Measurements from ENCODE around the gene SHH. TPM values are rescaled to one million over a fixed set of nuclear protein-coding genes. Genes with fewer than 3 reads are reported as not detected.
A peak's percentile ranks its signal among the peaks of the same experiment; 100 is the strongest.

Gene SHH
- total and polyA plus RNA-seq, 2 of the 4 experiments (the other 2 are of a cell fraction): under 0.01 to 0.03 TPM

DNA sequence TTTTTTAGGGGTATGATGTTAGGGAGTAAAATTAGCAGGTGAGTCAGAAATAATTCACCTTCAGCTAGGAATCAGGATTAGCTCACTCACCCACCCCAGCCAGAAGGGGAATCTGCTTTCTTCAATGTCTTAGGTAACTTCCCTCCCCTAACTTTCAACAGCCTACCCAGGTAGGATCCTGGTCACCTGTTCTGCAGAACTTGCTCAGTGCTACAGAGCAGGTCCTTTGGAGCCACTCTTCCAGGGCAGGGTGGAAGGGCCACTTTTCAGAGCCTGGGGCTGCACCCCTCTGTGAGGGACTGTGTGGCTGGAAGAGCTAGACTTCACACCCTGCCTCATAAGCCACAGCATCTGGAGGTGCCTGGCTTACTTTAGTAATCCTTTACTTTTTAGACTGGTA, 58.1 kb downstream of the SHH start:
- no peak overlapping the region for H3K27ac ChIP-seq (ENCODE audit: insufficient read depth, low read length)
- in situ Hi-C loops (cut with MboI; ENCODE audit: low sequenced_read_pairs): loop anchor here (10.0 to 25.0 kb wide), 2 partner anchors 149 to 367 kb away; no protein-coding TSS in a partner anchor
- no peak overlapping the region for H2AK9ac ChIP-seq (replicated peaks; ENCODE audit: low read depth, low read length, poor library complexity)
- no peak overlapping the region for H4K8ac ChIP-seq (ENCODE audit: low read depth in 2 of 2, low read length in 2 of 2)
- H3K56ac ChIP-seq (ENCODE audit: extremely low read depth, insufficient read depth, low read length): no peak overlapping the region
- TF ChIP-seq CEBPB (IDR thresholded peaks at IDR 0.05; ENCODE audit: low read depth, low read length) (no peak), RAD21 (IDR thresholded peaks at IDR 0.05; ENCODE audit: low read length) (no peak), FOS (IDR thresholded peaks at IDR 0.05; ENCODE audit: low read depth, low read length) (no peak), CHD1 (IDR thresholded peaks at IDR 0.05; ENCODE audit: low read depth, low read length) (no peak), NFE2L2 (IDR thresholded peaks at IDR 0.05; ENCODE audit: low read depth, low read length) (no peak), BHLHE40 (IDR thresholded peaks at IDR 0.05; ENCODE audit: low read depth, low read length) (no peak), MAZ (IDR thresholded peaks at IDR 0.05; ENCODE audit: borderline replicate concordance, low read depth, low read length) (no peak)
- TF ChIP-seq, protein P1, sequence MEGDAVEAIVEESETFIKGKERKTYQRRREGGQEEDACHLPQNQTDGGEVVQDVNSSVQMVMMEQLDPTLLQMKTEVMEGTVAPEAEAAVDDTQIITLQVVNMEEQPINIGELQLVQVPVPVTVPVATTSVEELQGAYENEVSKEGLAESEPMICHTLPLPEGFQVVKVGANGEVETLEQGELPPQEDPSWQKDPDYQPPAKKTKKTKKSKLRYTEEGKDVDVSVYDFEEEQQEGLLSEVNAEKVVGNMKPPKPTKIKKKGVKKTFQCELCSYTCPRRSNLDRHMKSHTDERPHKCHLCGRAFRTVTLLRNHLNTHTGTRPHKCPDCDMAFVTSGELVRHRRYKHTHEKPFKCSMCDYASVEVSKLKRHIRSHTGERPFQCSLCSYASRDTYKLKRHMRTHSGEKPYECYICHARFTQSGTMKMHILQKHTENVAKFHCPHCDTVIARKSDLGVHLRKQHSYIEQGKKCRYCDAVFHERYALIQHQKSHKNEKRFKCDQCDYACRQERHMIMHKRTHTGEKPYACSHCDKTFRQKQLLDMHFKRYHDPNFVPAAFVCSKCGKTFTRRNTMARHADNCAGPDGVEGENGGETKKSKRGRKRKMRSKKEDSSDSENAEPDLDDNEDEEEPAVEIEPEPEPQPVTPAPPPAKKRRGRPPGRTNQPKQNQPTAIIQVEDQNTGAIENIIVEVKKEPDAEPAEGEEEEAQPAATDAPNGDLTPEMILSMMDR (conservative IDR thresholded peaks at IDR 0.05; ENCODE audit: low read depth, low read length): no peak
- TF ChIP-seq, protein P2, sequence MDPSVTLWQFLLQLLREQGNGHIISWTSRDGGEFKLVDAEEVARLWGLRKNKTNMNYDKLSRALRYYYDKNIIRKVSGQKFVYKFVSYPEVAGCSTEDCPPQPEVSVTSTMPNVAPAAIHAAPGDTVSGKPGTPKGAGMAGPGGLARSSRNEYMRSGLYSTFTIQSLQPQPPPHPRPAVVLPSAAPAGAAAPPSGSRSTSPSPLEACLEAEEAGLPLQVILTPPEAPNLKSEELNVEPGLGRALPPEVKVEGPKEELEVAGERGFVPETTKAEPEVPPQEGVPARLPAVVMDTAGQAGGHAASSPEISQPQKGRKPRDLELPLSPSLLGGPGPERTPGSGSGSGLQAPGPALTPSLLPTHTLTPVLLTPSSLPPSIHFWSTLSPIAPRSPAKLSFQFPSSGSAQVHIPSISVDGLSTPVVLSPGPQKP (IDR thresholded peaks at IDR 0.05; ENCODE audit: borderline replicate concordance, low read depth, low read length): no peak
- H3K4me3 ChIP-seq (ENCODE audit: insufficient read depth, low read depth, low read length): no peak overlapping the region
- no peak overlapping the region for H3K9ac ChIP-seq (ENCODE audit: low read depth, low read length)
- H3K79me1 ChIP-seq (ENCODE audit: low read depth in 1 of 2, low read length in 2 of 2): peaks cover 19 to 59% of the 10 kb centered on the region in 2 experiments
- dilution Hi-C loops (cut with HindIII; ENCODE audit: low sequenced_read_pairs, unreplicated experiment): no loop called here
- H4K91ac ChIP-seq (ENCODE audit: insufficient read depth, low read depth, low read length): no peak overlapping the region
- H3K4me1 ChIP-seq (ENCODE audit: control insufficient read depth, insufficient read depth, low read length): 0 out of 2 replicates have a peak, but pooled peaks cover 2% of the 10 kb centered on the region
- H2AFZ ChIP-seq (replicated peaks; ENCODE audit: low read length, poor library complexity): no peak overlapping the region
- BruUV-seq (replicated peaks): no TSS peak
- H3K27me3 ChIP-seq (ENCODE audit: control insufficient read depth, insufficient read depth, low read length): no peaks in the 10 kb centered on the region
- intact Hi-C loops (cut with micrococcal nuclease): no loop called here
- H3K9me3 ChIP-seq (ENCODE audit: control insufficient read depth, insufficient read depth, low read length): no peaks in the 10 kb centered on the region
- H2BK5ac ChIP-seq (ENCODE audit: low read depth, low read length, poor library complexity, severe bottlenecking): no peak overlapping the region
- H2BK15ac ChIP-seq (ENCODE audit: low read depth, low read length): no peak overlapping the region
- no peak for ATAC-seq (ENCODE audit: low read depth)
- ChIA-PET CTCF (interaction anchor here (0.7 to 1.0 kb wide), 2 partner anchors 17 to 157 kb away, joined by 3 read pairs; no protein-coding TSS in a partner anchor), POLR2A (ENCODE audit: unreplicated experiment) (no interaction called here)
- no peak overlapping the region for H3K4ac ChIP-seq (ENCODE audit: low read depth, low read length)
- H3K18ac ChIP-seq (ENCODE audit: low read depth, low read length): no peak overlapping the region
- H2BK120ac ChIP-seq (ENCODE audit: low read depth, low read length): no peak overlapping the region
- peaks cover 5% of the 10 kb centered on the region; the same call in 1 of the 2 replicates for H3K36me3 ChIP-seq (ENCODE audit: control insufficient read depth, insufficient read depth, low read length)
- no peak overlapping the region for H4K5ac ChIP-seq (ENCODE audit: low read depth, low read length)
- H2BK20ac ChIP-seq (ENCODE audit: low read depth, low read length): no peak overlapping the region
- H3K9me1 ChIP-seq (ENCODE audit: insufficient read depth, low read length): peaks cover 12% of the 10 kb centered on the region; the same call in 1 of the 2 replicates
- peaks cover 41% of the 10 kb centered on the region for H4K20me1 ChIP-seq (ENCODE audit: insufficient read depth, low read length)
- 0 out of 2 replicates have a peak overlapping the region, but pooled peaks have one; percentile 33 for H3K23ac ChIP-seq (ENCODE audit: low read depth, low read length)
- no peak overlapping the region for H2AK5ac ChIP-seq (ENCODE audit: low read depth, low read length)
- DNase-seq: no peak
- H3K4me2 ChIP-seq (ENCODE audit: low read depth, low read length): no peak overlapping the region
- H3K14ac ChIP-seq (replicated peaks; ENCODE audit: low read depth, low read length): no peak overlapping the region
